GM23338 (cell line): ENCODE results near the gene GRSF1.

ENCODE experiments used
- ZNF114 ChIP-seq: fragments of 250-450 bp; sonication (Bioruptor Pico); IDR thresholded peaks from 2 replicates; pipeline ENCODE4 v1.5.0; 2020; ENCODE audit warnings: mild to moderate bottlenecking, moderate library complexity
- ZNF331 ChIP-seq: fragments of 250-450 bp; sonication (Bioruptor Pico); IDR thresholded peaks from 2 replicates; pipeline ENCODE4 v1.5.0; 2020; ENCODE audit warnings: low read depth, mild to moderate bottlenecking, moderate library complexity
- TF ChIP-seq, protein P1 (sequence below), 2 experiments: fragments of 200-600 bp in 1 of 2; sonication (generic) in 1 of 2; conservative IDR thresholded peaks; 2 replicates each; pipeline versions ENCODE4 v1.5.1 to v1.6.1; 2016 to 2017; ENCODE audit warnings: antibody characterized with exemption in 2 of 2, low read depth in 2 of 2, mild to moderate bottlenecking in 2 of 2, moderate library complexity in 1 of 2

DNA sequence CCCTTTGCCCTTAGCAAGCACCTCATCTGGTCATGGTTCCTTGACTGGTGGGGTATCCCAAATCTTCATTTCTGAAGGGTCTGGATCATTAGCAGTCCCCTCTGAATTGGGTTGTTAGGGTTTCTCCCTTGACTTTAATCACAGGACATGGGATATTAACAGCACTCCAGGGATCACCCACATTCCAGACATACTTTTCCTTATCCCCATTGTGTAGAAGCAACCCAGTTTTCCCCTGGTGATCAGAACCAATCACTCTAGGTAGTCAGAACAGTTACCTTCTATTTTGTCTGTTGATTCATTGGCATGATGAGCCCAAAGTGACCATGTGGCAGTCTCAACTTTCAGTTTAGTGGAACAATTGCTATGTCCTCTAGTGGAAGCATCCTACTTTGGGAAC is 29.1 kb upstream of the GRSF1 start:
- TF ChIP-seq, protein P1, sequence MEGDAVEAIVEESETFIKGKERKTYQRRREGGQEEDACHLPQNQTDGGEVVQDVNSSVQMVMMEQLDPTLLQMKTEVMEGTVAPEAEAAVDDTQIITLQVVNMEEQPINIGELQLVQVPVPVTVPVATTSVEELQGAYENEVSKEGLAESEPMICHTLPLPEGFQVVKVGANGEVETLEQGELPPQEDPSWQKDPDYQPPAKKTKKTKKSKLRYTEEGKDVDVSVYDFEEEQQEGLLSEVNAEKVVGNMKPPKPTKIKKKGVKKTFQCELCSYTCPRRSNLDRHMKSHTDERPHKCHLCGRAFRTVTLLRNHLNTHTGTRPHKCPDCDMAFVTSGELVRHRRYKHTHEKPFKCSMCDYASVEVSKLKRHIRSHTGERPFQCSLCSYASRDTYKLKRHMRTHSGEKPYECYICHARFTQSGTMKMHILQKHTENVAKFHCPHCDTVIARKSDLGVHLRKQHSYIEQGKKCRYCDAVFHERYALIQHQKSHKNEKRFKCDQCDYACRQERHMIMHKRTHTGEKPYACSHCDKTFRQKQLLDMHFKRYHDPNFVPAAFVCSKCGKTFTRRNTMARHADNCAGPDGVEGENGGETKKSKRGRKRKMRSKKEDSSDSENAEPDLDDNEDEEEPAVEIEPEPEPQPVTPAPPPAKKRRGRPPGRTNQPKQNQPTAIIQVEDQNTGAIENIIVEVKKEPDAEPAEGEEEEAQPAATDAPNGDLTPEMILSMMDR (conservative IDR thresholded peaks at IDR 0.05; ENCODE audit: low read depth in 2 of 2) = no peak
- TF ChIP-seq ZNF114 (no peak), ZNF331 (CRISPR knock-in tag) (no peak)
